Measurements from ENCODE around the gene CLDN5.

Gene CLDN5

DNA sequence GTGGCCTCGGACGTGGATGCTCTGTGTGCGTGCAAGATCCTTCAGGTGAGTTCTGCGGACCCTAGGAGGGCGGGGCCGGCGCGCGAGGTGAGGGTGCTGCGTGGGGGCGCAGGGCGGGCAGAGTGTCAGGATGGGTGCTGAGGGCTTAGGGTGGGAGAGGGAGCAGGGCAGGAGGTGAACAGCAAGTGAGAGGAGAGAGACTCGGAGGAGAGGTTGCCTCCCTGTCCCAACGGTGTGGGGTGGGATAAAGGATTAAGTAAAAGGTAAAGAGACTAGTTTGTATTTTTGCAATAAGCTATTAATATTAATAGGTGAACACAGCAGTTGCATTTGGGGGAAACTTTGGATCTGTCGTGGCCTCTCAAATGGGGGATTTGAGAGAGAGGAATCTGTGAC is 44.0 kb downstream of the CLDN5 start:
- peaks cover 54% of the 10 kb centered on the region for H3K4me1 ChIP-seq (ENCODE audit: insufficient read depth, low read length)
- H3K27me3 ChIP-seq (ENCODE audit: insufficient read depth, low read length, poor library complexity), result no peaks in the 10 kb centered on the region
- ATAC-seq (ENCODE audit: insufficient read depth, low read depth), result peak; percentile 6; the same call in 1 of the 3 replicates
- no peaks in the 10 kb centered on the region for H3K9me3 ChIP-seq (ENCODE audit: insufficient read depth, low read length, severe bottlenecking)
- peaks cover 85% of the 10 kb centered on the region for H3K79me2 ChIP-seq (ENCODE audit: insufficient read depth, low read length)
- peak overlapping the region; percentile 79 for H3K9ac ChIP-seq (ENCODE audit: low read depth, low read length)
- TF ChIP-seq, protein P1, sequence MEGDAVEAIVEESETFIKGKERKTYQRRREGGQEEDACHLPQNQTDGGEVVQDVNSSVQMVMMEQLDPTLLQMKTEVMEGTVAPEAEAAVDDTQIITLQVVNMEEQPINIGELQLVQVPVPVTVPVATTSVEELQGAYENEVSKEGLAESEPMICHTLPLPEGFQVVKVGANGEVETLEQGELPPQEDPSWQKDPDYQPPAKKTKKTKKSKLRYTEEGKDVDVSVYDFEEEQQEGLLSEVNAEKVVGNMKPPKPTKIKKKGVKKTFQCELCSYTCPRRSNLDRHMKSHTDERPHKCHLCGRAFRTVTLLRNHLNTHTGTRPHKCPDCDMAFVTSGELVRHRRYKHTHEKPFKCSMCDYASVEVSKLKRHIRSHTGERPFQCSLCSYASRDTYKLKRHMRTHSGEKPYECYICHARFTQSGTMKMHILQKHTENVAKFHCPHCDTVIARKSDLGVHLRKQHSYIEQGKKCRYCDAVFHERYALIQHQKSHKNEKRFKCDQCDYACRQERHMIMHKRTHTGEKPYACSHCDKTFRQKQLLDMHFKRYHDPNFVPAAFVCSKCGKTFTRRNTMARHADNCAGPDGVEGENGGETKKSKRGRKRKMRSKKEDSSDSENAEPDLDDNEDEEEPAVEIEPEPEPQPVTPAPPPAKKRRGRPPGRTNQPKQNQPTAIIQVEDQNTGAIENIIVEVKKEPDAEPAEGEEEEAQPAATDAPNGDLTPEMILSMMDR (IDR thresholded peaks at IDR 0.05; ENCODE audit: borderline replicate concordance, extremely low read depth, low read length, poor library complexity, severe bottlenecking), result no peak
- no peak for TF ChIP-seq EZH2 (IDR thresholded peaks at IDR 0.05; ENCODE audit: borderline replicate concordance, low read depth, low read length, severe bottlenecking)
- no peak for DNase-seq
- H3K27ac ChIP-seq (ENCODE audit: low read length), result peak overlapping the region; percentile 80
- H3K4me3 ChIP-seq (ENCODE audit: low read depth in 1 of 2, low read length in 2 of 2), result peak overlapping the region; percentile 52 to 98
- peak overlapping the region; percentile 91 for H2AFZ ChIP-seq (ENCODE audit: low read depth, low read length)
- H4K20me1 ChIP-seq (ENCODE audit: insufficient read depth, low read length), result peaks cover 57% of the 10 kb centered on the region
- H3K36me3 ChIP-seq (ENCODE audit: insufficient read depth, low read length), result peaks cover 58% of the 10 kb centered on the region
- H3K4me2 ChIP-seq (ENCODE audit: insufficient read depth, low read length), result peak overlapping the region; percentile 84

DNA sequence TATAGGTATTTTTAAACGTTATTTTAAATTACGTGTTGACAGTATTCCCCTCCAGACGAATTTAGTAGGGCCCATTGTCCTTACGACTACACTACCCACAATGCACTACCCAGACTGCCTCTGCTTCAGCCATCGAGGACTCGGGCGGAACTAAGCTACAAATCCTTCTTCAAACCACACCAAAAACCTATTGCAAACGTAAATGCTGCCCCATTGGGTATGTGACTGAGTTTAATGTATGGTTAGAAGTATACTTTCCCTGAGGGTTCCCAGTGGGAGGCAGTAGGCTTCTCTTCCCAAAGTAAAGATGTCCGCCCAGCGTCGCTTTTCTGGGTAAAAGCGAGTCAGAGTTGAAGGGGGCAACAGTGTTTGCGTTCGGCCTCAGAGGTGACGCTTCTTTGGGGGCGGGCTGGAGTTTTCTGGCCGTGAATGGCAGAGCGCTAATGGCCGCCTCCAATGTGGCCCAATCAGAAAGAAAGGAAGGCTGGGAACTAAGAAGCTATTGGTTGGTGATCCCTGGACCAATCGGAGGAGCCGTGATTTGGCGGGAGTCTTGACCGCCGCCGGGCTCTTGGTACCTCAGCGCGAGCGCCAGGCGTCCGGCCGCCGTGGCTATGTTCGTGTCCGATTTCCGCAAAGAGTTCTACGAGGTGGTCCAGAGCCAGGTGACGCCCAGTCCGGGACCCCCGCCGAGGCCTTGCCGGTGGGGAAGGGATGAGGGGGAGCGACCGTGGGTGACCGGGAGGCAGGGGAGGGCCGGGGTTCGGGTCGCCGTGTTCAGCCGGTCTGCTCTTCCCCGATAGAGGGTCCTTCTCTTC is 44.6 kb downstream of the CLDN5 start, which contains the start of gene CDC45:
Gene CDC45, plus strand, starts transcription at position 566 of the 818 bp plus-strand sequence. Its CDS starts 49 bp downstream, at position 615.
- H3K27me3 ChIP-seq (ENCODE audit: insufficient read depth, low read length, poor library complexity), result no peaks in the 10 kb centered on the region
- peak within 1 kb of the TSS; percentile 93 for H3K4me2 ChIP-seq (ENCODE audit: insufficient read depth, low read length)
- peaks cover 58% of the 10 kb centered on the region for H3K36me3 ChIP-seq (ENCODE audit: insufficient read depth, low read length)
- no peaks in the 10 kb centered on the region for H3K9me3 ChIP-seq (ENCODE audit: insufficient read depth, low read length, severe bottlenecking)
- H4K20me1 ChIP-seq (ENCODE audit: insufficient read depth, low read length), result peaks cover 62% of the 10 kb centered on the region
- peak within 1 kb of the TSS; percentile 100 for H3K27ac ChIP-seq (ENCODE audit: low read length)
- H3K4me3 ChIP-seq (ENCODE audit: low read depth in 1 of 2, low read length in 2 of 2), result peak within 1 kb of the TSS; percentile 52 to 98
- peak; percentile 97 for DNase-seq
- peak within 1 kb of the TSS; percentile 79 for H3K9ac ChIP-seq (ENCODE audit: low read depth, low read length)
- peaks cover 53% of the 10 kb centered on the region for H3K4me1 ChIP-seq (ENCODE audit: insufficient read depth, low read length)
- peaks cover 88% of the 10 kb centered on the region for H3K79me2 ChIP-seq (ENCODE audit: insufficient read depth, low read length)
- TF ChIP-seq, protein P1 (IDR thresholded peaks at IDR 0.05; ENCODE audit: borderline replicate concordance, extremely low read depth, low read length, poor library complexity, severe bottlenecking), result peak; percentile 5
- no peak for TF ChIP-seq EZH2 (IDR thresholded peaks at IDR 0.05; ENCODE audit: borderline replicate concordance, low read depth, low read length, severe bottlenecking)
- H2AFZ ChIP-seq (ENCODE audit: low read depth, low read length), result peak within 1 kb of the TSS; percentile 98
- peak; percentile 91 for ATAC-seq (ENCODE audit: insufficient read depth, low read depth)

DNA sequence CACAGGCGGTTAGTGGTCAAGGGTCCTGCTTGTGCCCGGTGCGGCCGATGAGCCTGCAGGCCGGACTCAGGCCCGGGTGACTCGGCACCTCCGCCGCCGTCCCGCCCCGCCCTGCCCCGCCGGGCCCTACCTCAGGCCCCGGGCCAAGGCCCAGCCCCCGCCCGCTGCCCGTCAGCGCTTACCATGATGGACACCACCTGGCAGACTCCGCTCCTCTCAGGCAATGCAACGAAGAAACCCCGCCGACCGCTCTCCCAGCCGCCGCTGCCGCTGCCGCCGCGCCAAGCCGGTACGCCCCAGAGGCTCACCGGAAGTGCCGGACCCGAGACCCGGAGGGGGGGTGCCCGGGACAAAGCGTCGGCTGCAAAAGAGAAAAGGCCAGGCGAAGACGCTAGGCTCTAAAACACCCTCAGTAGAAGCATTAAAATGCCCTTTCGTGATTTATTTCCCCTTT is 45.3 kb downstream of the CLDN5 start, which contains the start of gene UFD1:
Gene UFD1, minus strand, starts transcription at position 293 of the 454 bp plus-strand sequence. Its CDS starts 108 bp downstream, at position 185.
- no peak for TF ChIP-seq EZH2 (IDR thresholded peaks at IDR 0.05; ENCODE audit: borderline replicate concordance, low read depth, low read length, severe bottlenecking)
- TF ChIP-seq, protein P1 (IDR thresholded peaks at IDR 0.05; ENCODE audit: borderline replicate concordance, extremely low read depth, low read length, poor library complexity, severe bottlenecking), result no peak
- Histone ChIP-seq H3K9me3 (ENCODE audit: insufficient read depth, low read length, severe bottlenecking) (no peaks in the 10 kb centered on the region), H4K20me1 (ENCODE audit: insufficient read depth, low read length) (peaks cover 59% of the 10 kb centered on the region), H3K27me3 (ENCODE audit: insufficient read depth, low read length, poor library complexity) (no peaks in the 10 kb centered on the region), H3K36me3 (ENCODE audit: insufficient read depth, low read length) (peaks cover 55% of the 10 kb centered on the region), H3K4me1 (ENCODE audit: insufficient read depth, low read length) (peaks cover 47% of the 10 kb centered on the region), H2AFZ (ENCODE audit: low read depth, low read length) (peak within 1 kb of the TSS; percentile 98), H3K79me2 (ENCODE audit: insufficient read depth, low read length) (peaks cover 86% of the 10 kb centered on the region), H3K4me2 (ENCODE audit: insufficient read depth, low read length) (peak within 1 kb of the TSS; percentile 93), H3K4me3 (ENCODE audit: low read depth in 1 of 2, low read length in 2 of 2) (peak within 1 kb of the TSS; percentile 52 to 98), H3K27ac (ENCODE audit: low read length) (peak within 1 kb of the TSS; percentile 100), H3K9ac (ENCODE audit: low read depth, low read length) (peak within 1 kb of the TSS; percentile 79)
- peak; percentile 85 for DNase-seq
- ATAC-seq (ENCODE audit: insufficient read depth, low read depth), result peak; percentile 64

Measured in DND-41 (cell line).